ENCODE measurements around the gene ERGIC1.

GRCh38 chr5:172872997-172873491, 39.0 kb downstream of the ERGIC1 start:
- TF ChIP-seq CTCF (IDR thresholded peaks at IDR 0.05 in 4 of 5, conservative IDR thresholded peaks at IDR 0.05 in 1 of 5) (peak in 1 of 5 experiments; percentile 28), POLR2A (IDR thresholded peaks at IDR 0.05) (peak; percentile 40 to 73)
